GM23338 (cell line): ENCODE results near the gene ZAP70.

Experiments
- CREB1 ChIP-seq: fragments of 250-450 bp; sonication (Bioruptor Pico); IDR thresholded peaks from 2 replicates; pipeline ENCODE4 v1.5.0; 2020; ENCODE audit warnings: low read depth, mild to moderate bottlenecking, moderate library complexity
- CTCF ChIP-seq, 2 experiments: fragments of 200-600 bp in 1 of 2; sonication (generic) in 1 of 2; conservative IDR thresholded peaks; 2 replicates each; pipeline versions ENCODE4 v1.5.1 to v1.6.1; 2016 to 2017; ENCODE audit warnings: antibody characterized with exemption in 2 of 2, low read depth in 2 of 2, mild to moderate bottlenecking in 2 of 2, moderate library complexity in 1 of 2
- EZH2phosphoT487 ChIP-seq: fragments of 200-600 bp; sonication (generic); IDR thresholded peaks from one replicate; pipeline ENCODE4 v1.8.1; 2018; ENCODE audit warnings: antibody characterized with exemption; ENCODE audit not compliant: unreplicated experiment

GRCh38 chr2:97733341-97734035, 20.1 kb downstream of the ZAP70 start:
- TF ChIP-seq CTCF (conservative IDR thresholded peaks at IDR 0.05; ENCODE audit: low read depth in 2 of 2) (no peak), CREB1 (CRISPR knock-in tag) (no peak), EZH2phosphoT487 (no peak)
